ENCODE measurements around the gene FAM72A.
"Not testable (repeated sequence)": the region's sequence is repeated elsewhere in the genome, so short reads cannot be mapped to it uniquely, and the experiment has no call there.

The FAM72A gene

DNA sequence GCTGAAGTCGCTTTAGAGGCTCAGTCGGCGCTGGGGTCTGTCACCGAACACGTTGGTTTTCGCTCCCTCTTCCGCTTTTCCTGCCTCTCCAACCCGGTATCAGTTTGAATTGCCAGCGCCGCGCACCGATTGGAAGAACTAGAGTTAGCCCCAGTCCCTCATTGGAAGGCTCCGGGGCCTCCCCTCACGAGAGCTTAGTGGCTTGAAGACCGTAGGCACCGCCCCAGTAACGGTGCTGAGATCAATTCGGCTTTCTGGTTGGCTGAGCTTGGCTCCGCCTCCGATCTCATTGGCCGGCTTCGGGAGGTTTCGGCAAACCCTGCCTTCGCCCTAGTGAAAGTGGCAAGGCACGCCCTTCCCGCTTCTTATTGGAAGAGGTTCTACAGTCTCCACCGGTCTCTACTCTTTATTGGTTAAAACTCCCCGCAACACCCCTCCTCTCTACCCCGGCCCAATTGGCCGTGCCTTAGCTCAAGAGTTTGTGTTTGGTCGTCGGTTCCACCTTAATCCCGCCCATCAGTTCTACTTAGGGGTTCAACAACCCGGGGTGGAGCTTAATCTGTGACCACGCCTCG lies at the start of gene FAM72A:
FAM72A (minus strand) TSS at position 51 of the 575 bp plus-strand sequence. CDS start 814 bp downstream, outside the sequence.
- peak; percentile 97 for DNase-seq

DNA sequence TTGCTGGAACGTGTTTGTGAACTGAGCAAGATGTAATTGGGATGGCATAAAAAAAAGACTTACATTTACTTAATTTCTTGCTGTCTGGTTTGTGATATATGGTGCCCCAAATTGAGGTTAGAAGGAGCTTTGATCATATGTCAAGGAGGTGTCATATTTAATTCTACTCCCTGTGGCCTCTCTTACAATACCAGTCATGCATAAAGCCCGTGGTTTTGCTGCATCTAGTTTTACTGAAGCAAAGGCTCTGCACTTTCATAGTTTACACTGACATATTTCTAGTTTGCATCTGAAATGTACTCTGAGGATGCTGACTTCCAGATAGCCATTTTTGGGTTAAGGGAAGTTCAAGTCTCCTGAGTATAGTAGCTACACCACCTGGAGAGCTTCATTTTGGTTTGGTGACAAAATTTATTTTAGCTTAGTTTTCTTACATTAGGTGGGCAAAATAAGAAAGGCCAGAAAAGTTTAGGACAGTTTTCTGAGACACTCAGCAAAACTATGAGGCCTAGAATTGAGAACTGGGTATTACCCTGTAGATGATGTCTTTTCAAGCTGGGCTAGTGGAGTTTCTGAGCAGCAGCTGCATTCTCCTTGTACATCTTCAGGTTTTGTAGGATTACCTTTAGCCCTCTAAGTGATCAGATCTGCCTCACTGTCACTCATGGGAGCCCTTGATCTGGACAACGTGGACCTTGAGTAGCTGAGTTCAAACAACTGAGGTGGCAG lies 48.5 kb upstream of the FAM72A start:
- DNase-seq, result not testable (repeated sequence)

DNA sequence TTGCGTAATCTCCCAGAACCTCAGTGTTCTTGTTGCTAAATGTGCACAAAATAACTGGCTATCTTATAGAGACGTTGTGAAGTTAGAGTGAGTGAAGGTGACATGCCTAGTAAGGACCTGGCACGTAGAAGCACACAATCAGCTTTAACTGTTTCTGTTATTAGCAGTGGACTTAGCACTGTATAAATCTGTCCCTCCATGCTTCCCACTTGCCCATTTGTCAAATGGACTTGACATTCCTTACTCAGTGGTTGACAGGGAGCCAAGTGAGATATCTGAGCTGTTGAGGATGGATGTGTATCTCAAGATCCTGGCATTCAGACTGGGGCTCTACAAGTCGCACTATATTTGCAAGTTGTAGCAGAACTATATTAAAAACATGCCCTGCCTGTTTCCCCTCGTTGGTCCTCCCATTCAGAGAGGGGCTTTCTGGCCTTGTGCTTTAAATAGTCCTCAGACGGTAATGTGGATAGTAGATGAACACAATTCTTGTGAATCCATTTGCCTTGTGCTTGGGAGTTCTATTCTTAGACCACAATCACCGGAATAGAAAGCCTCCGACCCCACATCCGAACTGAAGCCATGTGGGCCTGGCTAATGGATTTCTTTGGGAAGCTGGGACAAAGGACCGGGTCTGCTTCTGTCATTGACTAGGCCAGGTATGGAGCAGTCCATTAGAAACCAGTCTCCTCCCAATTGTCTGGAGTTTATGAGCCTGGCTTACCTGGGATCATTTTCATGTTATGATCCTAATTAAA lies 43.7 kb upstream of the FAM72A start:
- not testable (repeated sequence) for DNase-seq

DNA sequence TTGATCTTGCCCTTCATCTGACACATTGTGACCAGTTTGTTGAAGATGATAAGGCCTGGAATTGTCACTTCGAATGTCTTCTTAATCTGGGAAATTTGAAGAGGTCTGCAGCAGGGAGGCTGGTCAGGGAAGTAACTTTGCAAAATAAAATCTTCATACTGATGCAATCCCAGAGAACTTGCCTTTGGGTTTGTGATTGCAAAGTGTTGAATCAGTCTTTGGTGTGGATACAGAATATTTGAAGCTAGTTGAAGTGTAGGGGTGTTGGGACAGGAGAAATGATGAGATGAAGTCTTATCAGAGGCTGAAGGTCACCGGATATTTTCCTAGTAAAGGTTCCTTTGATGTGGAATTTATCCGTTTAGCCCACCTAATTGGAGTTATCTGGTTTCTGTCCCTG lies 42.8 kb upstream of the FAM72A start:
- not testable (repeated sequence) for DNase-seq

DNA sequence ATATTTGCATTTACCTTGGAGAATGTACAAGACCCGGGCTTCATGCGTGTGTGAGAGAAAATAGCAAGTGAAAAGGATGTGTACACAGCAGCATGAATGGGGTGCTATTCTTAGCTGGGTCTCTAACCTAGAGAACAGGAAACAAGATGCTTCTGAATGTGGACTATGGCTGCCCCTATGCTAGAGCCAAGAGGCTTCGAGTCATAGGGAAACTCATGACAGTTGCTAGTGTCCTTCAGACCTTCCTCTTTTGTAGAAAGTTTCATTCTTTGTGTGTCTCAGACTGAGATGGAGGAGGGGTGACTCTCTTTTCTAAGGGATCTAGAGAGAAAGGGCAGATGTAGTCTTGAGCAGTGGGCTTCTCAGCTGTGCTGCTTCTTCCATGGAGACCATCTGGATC lies 40.7 kb upstream of the FAM72A start:
- DNase-seq, result not testable (repeated sequence)

DNA sequence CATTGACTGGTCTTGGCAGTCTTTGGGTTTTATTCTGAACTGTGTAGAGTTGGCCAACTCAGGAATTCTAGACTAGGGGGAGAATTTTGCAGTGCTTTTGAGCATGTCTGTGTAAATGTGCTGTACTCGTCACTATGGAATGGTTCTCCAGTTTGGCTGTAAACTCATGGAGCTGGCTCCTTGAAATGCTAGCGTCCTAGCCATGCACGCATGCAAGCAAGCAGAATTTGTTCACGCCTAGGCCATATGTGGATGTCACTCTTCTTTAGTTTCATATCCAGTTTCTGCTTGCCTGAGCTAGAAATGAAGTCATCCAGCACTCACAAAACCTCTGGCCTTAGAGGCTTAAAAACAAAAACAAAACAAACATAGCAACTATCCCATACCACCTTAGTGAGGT lies 37.6 kb upstream of the FAM72A start:
- DNase-seq, result not testable (repeated sequence)

DNA sequence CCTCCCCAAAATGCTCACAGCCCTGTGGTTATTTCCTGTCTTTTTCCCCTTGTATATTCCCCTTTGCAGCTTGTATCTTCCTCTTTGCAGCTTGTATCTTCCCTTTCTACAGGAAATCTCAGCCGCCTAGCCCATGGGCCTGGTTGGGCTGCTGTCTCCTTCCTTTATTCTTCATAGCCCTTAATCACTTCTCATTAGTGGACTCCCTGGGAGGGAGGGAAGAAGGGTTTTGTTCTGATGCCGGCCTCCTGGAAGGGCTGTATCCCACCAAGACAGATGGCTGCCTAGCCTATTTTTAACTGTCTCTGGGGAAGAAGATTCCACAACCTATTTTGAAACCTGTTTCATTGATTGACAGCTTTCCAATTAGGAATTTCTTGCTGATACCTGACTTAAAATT lies 32.6 kb upstream of the FAM72A start:
- not testable (repeated sequence) for DNase-seq

DNA sequence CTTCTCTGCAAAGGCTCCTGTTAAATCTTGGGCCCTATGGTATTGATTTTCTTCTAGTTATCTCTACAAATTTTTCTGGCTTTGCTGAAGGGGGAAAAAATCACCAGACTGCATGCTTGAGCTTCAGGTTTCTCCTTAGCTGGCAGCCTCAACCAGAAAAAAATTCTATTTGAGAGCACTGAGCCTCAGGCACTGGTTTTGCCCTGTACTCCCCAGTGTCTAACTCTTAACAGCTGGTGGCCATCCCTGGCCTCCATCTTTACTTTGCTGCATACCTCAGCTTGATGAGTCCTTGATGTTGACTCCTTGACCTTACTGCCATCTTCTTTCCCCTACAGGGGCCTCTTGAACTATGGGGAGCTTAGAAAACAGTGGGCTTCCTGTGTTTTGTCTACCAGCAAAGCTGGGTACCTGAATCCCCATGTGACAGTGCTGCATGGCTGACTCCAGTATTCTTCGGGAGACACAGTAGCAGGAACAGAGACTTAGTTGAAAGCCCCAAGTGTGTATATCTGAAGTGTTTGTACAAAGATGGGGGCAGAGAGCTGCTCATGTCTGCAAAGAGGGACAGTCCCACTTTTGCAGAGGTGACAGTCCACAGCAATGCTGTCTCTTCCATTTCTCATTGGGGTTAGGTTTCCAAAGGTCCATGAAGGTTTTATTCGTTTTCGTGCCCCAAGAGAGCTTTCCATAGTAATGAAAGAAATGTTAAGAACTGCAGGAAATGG lies 31.7 kb upstream of the FAM72A start:
- DNase-seq, result not testable (repeated sequence)

DNA sequence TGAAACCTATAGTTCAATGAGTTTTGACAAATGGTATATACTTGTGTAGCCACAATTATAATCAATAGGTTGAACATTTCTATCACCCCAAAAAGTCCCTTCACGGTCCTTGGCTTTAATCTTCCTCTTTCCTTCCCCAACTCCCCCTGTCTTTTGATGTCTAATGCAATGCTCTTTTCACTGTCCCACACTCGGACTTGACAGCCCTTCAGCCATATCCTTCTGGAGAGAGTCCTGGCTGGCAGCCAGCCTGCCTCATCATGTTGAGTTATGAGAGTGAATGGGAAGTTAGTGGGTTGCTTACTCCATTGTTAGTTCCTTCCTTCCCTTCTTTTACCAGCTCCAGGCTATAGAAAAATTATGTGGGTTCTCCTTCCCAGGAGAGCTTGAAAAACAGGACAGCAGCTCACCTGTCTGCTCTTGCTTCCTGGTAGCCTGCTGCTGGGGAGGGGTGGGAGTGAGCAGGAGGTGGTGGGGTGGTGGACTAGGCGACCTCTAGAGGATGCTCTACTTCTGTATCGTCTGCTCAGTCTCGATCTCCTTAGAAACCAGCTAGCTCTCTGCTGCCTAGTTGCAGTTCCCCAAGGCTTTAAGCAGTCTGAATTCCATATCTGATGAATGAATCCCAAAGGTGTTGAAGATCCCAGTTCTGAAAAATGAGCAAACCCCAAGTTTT lies 30.5 kb upstream of the FAM72A start:
- not testable (repeated sequence) for DNase-seq

DNA sequence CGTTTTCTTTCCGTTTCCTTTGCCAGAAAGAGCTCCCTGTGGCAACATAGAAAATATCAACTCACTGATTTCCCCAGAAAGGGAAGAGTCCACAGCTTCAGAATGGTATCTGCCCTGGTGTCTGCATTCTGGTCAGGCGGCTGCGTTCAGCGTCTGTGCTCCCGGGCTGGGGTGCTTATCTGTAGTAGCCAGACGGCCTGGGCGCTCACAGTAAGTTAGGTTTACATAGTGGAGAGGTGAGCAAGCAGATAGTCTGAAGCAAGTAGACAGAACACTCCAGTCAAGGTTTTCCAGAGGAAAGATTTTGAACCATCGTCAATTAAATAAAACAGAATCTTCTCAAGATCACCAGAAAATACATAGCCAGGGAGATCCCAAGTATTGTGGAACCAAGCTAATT lies 29.4 kb upstream of the FAM72A start:
- not testable (repeated sequence) for DNase-seq

DNA sequence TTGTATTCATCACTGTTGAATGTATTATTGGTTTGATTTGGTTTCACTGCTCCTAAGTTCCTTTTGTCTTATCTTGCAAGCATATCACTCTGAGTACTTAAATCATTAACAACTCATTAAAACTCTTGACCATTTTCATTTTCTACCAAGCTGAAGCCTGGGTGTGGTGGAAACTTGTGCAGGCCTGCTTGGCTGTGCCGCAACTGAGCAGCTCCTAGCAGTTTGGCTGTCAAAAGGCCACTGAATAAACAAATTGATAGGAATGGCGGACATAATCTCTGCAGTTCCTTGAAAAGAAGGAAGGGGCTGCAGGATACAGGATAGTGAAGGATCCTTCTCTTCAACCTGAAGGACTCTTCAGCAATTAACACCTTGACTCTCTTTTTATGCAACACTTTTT lies 26.6 kb upstream of the FAM72A start:
- not testable (repeated sequence) for DNase-seq

DNA sequence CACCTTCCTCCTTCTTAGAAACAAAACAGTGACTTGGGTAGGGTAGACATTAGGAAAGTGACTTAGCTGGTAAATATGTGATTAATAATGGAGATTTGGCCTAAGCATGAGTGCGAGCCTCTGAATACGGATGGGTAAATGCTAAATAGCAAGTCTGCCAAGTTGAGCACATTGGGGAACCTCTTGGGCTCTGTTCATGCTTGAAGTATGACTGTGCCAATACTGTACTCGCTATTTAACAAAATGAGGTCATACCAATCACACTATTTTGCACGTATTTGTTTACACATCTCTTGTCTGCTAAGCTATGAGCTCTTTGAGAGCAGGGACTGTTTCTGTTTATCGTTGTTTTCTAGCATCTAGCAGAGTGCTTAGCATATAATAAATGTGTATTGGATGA lies 24.2 kb upstream of the FAM72A start:
- not testable (repeated sequence) for DNase-seq

DNA sequence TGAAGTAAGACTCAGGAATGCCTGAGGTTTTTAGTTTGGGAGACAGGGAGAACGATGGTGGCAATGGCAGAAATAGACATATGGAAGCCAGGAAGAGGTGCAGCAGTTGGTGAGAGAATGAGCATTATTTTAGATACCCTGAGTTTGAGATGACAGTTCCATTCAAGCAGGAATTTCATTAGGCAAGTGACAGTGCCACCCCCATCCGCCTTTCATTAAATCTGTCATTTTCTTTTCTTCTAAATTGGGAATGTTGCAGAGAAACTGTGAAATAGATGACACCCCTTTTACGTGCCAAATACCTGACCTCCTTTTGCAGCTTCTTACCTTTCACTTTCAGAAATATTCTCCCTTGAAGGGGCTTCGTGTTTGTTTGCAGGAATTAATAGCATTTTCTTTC lies 22.7 kb upstream of the FAM72A start:
- DNase-seq, result not testable (repeated sequence)

DNA sequence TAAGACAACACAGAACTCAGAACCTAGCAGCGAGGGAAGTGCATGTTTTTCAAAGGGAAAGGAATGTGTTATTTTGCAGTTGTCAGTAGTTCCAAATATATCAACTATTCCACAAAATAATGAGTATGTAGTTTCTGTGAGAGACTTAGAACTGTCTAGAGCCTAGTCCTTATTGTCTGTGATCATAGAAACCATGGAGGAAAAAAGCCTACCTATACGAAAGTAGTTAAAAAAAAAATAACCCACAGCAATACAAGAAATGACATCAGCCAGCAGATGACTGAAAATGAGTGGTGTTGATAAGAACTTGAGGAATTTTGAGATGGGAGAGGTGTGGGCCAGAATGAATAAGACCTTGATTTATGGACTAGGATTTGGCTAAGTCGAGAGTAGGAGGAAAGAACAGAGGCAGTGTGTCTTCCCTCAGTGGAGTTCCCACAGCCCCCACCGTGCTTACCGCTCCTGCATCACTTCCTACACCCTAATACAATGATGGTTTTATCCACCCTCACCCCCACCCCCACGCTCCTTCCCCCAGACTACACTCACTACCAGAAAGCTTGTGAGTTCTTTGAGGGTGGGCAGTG lies 21.6 kb upstream of the FAM72A start:
- DNase-seq, result not testable (repeated sequence)

DNA sequence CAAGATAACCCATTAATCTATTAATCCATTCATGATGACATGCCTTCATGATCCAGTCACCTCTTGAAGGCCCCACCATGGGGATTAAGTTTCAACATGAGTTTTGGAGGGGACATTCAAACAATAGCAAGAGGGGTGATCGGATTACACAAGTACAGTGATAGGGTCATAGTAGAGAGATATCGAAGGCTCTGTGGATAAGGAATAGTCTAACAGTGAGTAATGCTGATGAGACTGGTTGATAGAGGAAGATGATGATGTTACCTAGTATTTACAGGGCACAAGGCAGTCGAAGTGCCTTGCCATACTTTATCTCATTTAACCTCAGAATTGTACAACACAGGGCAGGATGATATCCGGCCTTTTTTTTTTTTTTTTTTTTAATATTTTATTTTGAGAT lies 18.9 kb upstream of the FAM72A start:
- DNase-seq, result not testable (repeated sequence)

DNA sequence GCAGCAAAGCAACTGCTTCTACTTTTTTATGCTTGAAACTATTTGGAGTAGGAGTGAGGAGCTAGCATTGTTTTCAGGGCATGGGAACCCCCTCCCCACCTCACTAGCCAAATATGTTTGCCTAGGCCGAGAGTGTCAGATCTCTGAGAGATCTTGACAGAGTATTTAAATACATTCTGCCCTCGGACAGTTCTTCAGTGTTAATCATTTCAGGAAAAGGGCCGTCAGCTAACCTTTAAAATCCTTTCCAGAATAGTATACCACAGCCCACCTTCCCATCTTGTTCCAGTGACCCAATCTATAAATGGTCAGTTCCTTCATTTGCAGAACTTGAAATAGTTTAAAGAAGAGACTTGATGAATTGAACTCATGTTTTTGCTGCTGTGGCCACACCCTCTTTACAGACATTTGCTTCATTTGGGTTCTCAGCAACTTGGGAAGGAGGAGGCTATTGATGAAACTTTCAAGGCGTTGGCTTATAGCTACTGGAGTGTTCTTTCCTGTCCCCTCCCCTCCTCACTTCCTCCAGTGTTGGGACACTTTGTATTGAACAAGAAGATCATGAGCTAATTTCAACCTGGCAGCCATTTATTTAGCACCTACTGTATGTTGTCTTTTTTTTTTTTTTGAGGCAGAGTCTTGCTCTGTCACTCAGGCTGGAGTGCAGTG lies 17.8 kb upstream of the FAM72A start:
- not testable (repeated sequence) for DNase-seq

DNA sequence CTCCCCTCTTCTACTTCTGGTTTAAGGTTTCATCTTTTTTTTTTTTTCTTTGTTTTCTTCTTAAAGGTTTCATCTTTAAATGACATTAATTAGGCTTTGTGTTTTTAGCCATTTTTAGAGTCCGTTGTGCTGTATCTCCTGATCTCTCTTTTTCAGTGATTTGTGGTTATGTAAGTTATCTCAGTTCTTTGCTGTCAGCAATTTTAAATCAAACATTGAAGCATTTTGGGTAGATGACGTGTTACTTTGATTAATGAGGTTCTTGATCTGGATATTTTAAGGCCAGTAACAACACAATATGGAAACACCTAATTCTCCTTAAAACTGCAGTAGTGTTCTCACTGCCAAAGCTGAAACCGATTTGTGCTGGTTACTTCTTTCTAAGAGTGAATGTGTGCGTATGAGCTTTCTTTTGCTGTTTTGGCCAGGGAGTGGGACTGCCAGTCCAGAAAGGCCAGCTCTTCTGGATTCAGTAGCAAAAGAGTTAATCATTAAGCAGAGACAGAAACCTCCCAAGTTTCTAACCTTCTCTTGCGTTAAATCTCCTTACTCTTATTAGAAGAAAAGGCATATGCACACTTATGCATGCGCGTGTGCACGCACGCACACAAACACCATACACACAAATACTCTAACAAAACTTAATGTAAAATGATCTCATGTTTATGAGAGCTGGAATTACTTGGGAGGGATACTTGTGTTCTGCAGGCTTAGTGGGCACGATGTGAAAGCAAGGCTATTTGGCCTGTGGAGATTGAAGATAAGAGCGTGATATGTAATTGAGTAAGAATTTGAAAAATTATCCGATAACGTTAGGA lies 17.1 kb upstream of the FAM72A start:
- DNase-seq, result not testable (repeated sequence)

DNA sequence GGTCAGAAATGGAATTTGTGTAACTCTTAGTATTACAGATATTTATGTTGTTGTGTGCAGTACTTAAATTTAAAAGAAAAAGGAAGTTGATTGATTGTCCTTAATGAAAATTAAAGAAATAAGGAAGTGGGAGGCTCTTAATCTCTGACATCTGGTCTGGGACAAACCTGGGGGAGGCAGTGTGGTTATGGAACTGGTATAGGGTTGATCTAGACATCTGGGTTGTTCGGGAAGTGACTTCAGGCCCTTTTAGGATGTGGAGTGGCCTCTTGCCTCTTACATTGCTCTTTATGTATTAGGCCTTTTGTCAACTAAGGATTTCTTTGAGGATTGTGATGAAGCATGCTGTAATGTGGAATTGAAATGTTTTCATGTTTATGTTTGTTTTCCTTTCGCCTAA lies 16.1 kb upstream of the FAM72A start:
- not testable (repeated sequence) for DNase-seq

DNA sequence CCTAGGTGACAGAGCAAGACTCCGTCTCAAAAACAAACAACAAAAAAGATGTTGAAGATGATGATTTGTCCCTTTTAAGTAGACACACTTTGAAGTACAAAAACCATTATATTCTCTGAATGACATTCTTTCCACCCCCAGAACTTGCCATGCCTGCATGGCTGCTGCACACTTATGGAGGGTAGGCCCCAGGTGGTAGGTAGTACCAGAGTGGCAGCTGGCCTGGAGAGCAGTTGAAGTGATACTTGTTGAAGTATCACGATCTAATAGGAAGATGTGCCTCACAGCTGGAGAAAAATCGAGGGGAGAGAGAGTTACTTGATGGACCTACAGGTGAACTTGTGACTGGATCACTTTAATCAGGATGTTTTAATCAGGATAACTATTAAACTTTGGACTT lies 15.6 kb upstream of the FAM72A start:
- DNase-seq, result not testable (repeated sequence)

DNA sequence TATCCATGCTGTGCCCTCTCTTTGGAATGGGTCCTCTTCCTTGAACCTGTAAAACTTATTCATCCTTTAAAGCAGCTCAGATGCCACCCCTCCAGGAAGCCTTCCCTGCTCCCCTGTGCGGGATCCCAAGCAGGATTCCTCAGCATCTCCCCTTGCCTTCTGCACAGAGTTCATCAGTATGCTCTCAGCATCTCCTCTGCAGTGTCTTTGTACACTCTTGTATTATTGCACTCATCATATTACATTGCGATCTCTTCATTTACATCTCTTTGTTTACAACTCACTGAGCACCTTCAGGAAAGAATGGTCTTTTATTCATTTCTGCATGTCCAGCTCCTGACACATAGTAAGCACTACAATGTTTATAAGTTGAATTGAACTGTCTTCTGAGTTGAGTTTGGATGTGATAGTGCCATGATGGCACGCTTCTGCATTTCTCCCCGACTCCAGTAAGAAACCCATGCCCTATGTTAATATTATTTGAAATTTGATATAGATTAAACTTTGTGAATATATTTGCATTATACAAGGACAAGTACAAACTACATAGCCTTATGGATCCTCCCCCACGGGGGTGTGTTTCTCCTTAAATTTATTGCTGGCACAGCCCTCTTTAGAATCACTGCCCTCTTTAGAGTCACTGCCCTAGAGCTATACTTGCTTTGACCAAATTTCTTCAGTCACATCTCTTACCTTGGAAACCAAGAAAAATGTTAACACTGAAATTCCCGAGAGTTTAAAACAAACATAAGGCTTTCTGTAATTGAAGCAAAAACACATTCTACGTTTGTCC lies 13.2 kb upstream of the FAM72A start:
- DNase-seq, result not testable (repeated sequence)

All from NCI-H524 treated with DMSO at 0.1 percent for 48 hours (cell line).